HG02623 (cell line): ENCODE measurements around the gene SMAD6.
"Not testable (repeated sequence)": the region's sequence is repeated elsewhere in the genome, so short reads cannot be mapped to it uniquely, and the experiment has no call there.

Source experiments
- ATAC-seq: cut with Tn5 transposase; IDR thresholded peaks from one replicate; pipeline ENCODE4 v1.9.1; 2021; ENCODE audit warnings: moderate library complexity; ENCODE audit not compliant: unreplicated experiment

The SMAD6 gene

GRCh38 chr15:66821307-66821706 lies 119.3 kb downstream of the SMAD6 start:
- no peak for ATAC-seq

DNA sequence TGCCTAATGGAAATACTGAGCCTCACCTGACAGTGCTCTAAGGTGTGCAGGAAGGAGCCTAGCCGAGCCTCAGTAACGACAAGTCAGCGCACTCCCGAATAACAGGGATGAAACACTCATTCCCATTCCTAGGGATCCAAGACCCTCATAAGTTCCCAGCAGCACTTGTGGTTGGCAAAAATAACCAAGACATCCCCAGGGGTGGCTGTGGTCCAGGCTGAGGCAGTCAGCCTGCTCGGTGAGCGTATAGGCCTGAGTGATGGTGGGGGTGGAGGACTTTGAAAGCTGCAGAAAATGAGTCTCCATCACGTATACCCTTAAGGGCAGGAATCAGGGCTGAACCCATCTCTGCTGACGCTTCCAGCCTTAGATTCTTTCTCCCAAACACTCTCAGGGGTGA lies 120.1 kb downstream of the SMAD6 start:
- ATAC-seq, result no peak

- no peak for ATAC-seq
Observed at GRCh38 chr15:66822576-66822975, 120.5 kb downstream of the SMAD6 start.

GRCh38 chr15:66823601-66824000 lies 121.6 kb downstream of the SMAD6 start:
- ATAC-seq, result no peak

- no peak for ATAC-seq
Observed at GRCh38 chr15:66824424-66824823, 122.4 kb downstream of the SMAD6 start.

GRCh38 chr15:66825139-66825538 lies 123.1 kb downstream of the SMAD6 start:
- ATAC-seq, result no peak

DNA sequence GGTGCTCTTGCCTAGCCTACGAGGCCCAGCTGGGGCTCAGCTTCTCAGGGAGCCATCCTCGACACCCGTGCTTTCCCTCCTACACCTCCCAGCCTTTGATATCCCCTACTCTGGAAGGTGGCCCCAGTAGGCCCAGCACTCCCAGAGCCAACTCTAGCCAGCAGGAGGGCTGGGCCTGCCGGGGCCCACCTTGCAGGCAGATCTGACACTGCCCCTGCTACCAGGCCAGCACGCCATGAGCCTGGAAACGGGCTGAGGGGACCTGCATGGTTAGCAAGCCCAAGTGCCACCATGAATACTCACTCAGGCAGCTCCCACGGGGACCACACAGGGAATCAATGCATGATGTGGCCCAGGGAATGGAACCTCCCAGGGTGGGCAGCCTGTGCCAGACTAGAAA lies 123.7 kb downstream of the SMAD6 start:
- ATAC-seq, result no peak

DNA sequence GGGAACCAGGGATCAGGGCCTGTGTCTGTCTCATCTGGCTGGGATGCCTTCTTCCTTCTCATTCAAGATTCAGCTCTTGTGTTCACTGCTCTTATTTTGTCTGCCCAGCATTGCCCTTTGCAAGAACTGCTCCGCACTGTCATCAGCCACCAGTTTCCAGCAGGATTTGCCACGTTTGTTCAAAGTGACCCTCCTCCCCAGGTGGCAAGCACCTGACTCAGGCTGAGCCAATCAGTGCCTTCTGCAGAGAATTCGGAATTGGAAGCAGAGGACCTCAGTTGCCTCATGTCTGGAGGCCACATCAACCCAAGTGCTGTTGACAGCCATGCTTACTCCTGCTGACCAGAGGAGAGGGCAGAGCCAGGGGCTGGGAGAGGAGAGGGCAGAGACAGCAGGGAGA lies 124.5 kb downstream of the SMAD6 start:
- no peak for ATAC-seq

- ATAC-seq, result no peak
Observed at GRCh38 chr15:66827039-66827697, 125.1 kb downstream of the SMAD6 start.

DNA sequence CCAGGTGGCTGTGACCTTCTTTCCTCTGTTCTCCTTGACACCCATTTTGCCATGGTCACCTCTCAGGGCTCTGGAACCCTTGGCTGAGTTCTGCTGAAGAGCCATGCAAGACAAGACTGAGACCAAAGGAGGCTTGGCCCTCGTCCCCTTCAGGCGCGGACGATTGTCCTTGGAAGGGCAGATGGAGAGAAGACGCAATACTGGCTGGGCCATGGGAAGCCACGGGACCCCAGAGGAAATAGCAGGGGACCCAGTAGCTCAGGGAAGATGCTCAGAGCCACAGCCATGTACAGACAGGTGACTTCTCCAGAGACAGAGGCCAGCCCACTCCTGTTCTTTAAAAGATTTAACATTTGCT lies 125.6 kb downstream of the SMAD6 start:
- ATAC-seq, result no peak

- not testable (repeated sequence) for ATAC-seq
Observed at GRCh38 chr15:66828817-66829541, 126.9 kb downstream of the SMAD6 start.

GRCh38 chr15:66829551-66830121 lies 127.6 kb downstream of the SMAD6 start:
- ATAC-seq, result no peak

- ATAC-seq, result no peak
Observed at GRCh38 chr15:66830358-66830757, 128.3 kb downstream of the SMAD6 start.

DNA sequence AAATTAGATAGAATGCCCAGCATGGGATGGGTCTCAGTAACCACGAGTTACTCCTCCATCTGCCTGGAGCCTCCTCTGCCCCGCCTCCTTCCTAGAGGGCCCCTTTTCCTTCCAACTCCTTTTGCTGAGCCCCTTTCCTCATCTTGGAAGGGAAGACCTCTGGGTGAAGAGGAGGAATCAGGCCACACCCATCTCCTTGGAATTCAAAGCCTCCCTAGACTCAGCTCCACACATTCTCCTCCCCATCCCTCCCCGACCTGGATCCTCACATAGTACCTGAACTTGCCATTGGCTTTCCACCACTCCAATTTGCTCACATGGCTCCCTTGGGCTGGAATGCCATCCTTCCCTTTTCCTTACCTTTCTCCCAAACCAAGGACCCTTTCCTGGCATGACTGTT lies 128.8 kb downstream of the SMAD6 start:
- ATAC-seq, result no peak

DNA sequence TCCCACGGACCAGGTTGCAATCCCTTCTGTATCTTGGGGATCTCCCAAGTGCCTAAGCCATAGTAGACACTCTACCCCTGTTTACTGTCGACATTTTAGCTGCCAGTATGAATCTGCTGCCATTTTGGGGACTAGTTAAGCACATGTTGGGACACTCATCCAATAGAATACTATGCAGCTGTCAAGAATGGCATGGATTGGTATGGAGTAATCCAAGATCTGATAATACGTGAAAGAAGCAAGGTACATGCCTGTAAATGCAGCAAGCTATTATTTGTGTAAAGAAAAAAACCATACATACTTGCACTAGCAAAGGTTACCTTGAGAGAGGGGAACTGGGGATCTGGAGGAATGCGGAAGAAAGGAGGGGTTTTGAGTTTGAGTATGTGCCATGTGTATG lies 129.3 kb downstream of the SMAD6 start:
- ATAC-seq, result no peak

- no peak for ATAC-seq
Observed at GRCh38 chr15:66831801-66832390, 129.9 kb downstream of the SMAD6 start.
